ENCODE results near the gene CYP39A1.

DNA sequence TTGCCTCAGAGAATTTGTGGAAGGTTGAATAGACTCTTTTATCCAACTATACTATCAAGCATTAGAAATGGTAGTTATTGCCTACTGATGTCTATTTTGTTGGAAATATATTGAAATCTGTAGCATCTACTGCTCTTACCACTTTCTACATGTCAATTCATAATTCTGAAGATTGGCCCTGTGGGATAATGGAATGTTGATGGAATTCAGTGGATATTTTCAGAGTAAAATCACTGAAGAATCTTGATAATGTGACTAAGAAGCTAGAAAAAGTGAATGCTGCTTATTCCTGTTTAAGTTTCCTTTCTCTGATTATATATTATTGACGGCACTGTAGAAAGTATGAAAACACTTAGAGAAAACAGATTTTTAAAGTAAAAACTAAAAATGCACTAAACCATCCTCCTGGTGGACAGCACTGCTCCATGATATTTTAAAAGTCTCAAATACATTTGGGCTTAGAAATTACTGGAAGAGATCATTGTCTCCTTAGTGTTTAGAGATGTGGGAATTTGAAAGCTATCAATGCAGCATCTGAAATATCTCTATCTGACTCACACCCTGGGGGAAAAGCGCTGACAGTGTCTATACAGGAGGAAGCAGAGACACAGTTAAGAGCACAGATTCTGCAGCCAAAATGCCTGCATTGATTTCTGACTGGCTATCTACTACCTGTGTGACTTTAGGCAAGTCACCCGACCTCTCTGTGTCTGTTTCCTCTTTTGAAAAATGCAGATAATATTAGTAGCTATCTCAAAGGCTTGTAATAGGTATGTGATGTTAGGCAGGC lies 123.5 kb downstream of the CYP39A1 start:
- TF ChIP-seq SMC3 (IDR thresholded peaks at IDR 0.05) (no peak), TFCP2L1 (CRISPR knock-in tag; IDR thresholded peaks at IDR 0.05) (no peak), PHF8 (IDR thresholded peaks at IDR 0.05; ENCODE audit: borderline replicate concordance, low read depth) (no peak), MAFK (IDR thresholded peaks at IDR 0.05; ENCODE audit: partially characterized antibody) (no peak), RNF2 (IDR thresholded peaks at IDR 0.05; ENCODE audit: borderline replicate concordance, low read depth) (no peak), POLR2A (IDR thresholded peaks at IDR 0.05; ENCODE audit: low read length) (no peak)
- TF ChIP-seq, protein P1, sequence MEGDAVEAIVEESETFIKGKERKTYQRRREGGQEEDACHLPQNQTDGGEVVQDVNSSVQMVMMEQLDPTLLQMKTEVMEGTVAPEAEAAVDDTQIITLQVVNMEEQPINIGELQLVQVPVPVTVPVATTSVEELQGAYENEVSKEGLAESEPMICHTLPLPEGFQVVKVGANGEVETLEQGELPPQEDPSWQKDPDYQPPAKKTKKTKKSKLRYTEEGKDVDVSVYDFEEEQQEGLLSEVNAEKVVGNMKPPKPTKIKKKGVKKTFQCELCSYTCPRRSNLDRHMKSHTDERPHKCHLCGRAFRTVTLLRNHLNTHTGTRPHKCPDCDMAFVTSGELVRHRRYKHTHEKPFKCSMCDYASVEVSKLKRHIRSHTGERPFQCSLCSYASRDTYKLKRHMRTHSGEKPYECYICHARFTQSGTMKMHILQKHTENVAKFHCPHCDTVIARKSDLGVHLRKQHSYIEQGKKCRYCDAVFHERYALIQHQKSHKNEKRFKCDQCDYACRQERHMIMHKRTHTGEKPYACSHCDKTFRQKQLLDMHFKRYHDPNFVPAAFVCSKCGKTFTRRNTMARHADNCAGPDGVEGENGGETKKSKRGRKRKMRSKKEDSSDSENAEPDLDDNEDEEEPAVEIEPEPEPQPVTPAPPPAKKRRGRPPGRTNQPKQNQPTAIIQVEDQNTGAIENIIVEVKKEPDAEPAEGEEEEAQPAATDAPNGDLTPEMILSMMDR (IDR thresholded peaks at IDR 0.05): no peak

All from A549 (cell line).